WTC11 (cell line): Measurements from ENCODE around the gene TAC3.

ENCODE experiments used
- CTCF ChIP-seq: fragments of 200-600 bp; IDR thresholded peaks from 2 replicates; pipeline ENCODE4 v1.8.0; 2022; ENCODE audit warnings: antibody characterized with exemption
- FOXK1 ChIP-seq: sonication (generic); formaldehyde crosslinking; IDR thresholded peaks from 2 replicates; pipeline ENCODE4 v1.8.0; 2022; ENCODE audit warnings: mild to moderate bottlenecking, moderate library complexity, missing genetic modification reagents
- HMGA2 ChIP-seq: fragments of 250-450 bp; sonication (Bioruptor Pico); IDR thresholded peaks from 2 replicates; pipeline ENCODE4 v1.4.0; 2021; ENCODE audit warnings: mild to moderate bottlenecking, moderate library complexity
- JUN ChIP-seq: sonication (generic); formaldehyde crosslinking; IDR thresholded peaks from 2 replicates; pipeline ENCODE4 v1.8.0; 2023; ENCODE audit warnings: mild to moderate bottlenecking, missing genetic modification reagents
- KAT7 ChIP-seq: sonication (generic); formaldehyde crosslinking; IDR thresholded peaks from 2 replicates; pipeline ENCODE4 v1.8.1; 2023; ENCODE audit warnings: missing genetic modification reagents, mild to moderate bottlenecking, borderline replicate concordance
- MXD4 ChIP-seq: fragments of 250-450 bp; sonication (Bioruptor Pico); IDR thresholded peaks from 2 replicates; pipeline ENCODE4 v1.8.0; 2021; ENCODE audit warnings: mild to moderate bottlenecking, moderate library complexity, borderline replicate concordance
- NFE2L1 ChIP-seq: sonication (generic); formaldehyde crosslinking; IDR thresholded peaks from 2 replicates; pipeline ENCODE4 v1.8.1; 2023; ENCODE audit warnings: missing genetic modification reagents
- NR3C1 ChIP-seq: sonication (generic); formaldehyde crosslinking; conservative IDR thresholded peaks from 2 replicates; pipeline ENCODE4 v1.8.1; 2023; ENCODE audit warnings: low read depth, mild to moderate bottlenecking, missing genetic modification reagents
- PRDM15 ChIP-seq: sonication (generic); formaldehyde crosslinking; IDR thresholded peaks from 2 replicates; pipeline ENCODE4 v1.8.0; 2022; ENCODE audit warnings: missing genetic modification reagents
- TEAD4 ChIP-seq: sonication (generic); formaldehyde crosslinking; IDR thresholded peaks from 2 replicates; pipeline ENCODE4 v1.8.0; 2022; ENCODE audit warnings: mild to moderate bottlenecking, missing genetic modification reagents
- TP53 ChIP-seq: sonication (generic); formaldehyde crosslinking; IDR thresholded peaks from 2 replicates; pipeline ENCODE4 v1.8.1; 2023; ENCODE audit warnings: mild to moderate bottlenecking, missing genetic modification reagents
- ZNF512 ChIP-seq: sonication (generic); formaldehyde crosslinking; IDR thresholded peaks from 2 replicates; pipeline ENCODE4 v1.8.1; 2022; ENCODE audit warnings: missing genetic modification reagents, borderline replicate concordance
- TF ChIP-seq, protein P1 (sequence below): sonication (generic); formaldehyde crosslinking; IDR thresholded peaks from 2 replicates; pipeline ENCODE4 v1.8.0; 2022; ENCODE audit warnings: mild to moderate bottlenecking, missing genetic modification reagents

DNA sequence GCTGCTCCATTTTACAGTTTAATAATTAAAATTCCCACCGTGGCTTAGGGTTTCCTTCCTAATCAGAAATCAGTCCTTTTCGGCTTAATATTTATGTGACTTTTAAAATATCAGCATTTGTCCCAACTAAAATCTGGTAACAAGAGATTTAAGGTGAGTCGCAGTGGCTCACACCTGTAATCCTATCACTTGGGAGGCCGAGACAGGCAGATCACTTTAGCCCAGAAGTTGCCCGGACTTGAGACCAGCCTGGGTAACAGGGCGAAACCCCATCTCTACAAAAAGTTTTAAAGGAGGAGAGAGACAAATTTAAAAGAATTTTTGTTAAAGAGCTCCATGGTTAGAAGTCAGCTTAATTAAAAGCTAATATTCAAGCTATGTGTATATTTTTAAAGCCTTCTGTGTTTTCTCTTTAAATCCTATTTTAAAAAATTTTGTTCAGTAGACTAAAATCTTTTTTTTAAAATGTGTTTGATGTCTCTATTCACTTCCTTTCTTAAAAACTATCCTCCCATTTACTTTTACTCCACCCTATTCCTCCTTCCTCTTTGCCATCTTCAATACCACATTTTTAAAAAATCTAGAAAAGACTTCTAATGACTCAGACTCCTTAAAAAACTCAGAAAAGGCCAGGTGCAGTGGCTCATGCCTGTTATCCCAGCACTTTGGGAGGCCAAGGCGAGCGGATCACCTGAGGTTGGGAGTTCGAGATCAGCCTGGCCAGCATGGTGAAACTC is 3.8 kb upstream of the TAC3 start:
- TF ChIP-seq TP53 (CRISPR knock-in tag) (no peak), CTCF (no peak), NFE2L1 (CRISPR knock-in tag) (no peak), JUN (CRISPR knock-in tag) (no peak), NR3C1 (CRISPR knock-in tag) (no peak), MXD4 (CRISPR knock-in tag) (no peak), FOXK1 (CRISPR knock-in tag) (no peak), KAT7 (CRISPR knock-in tag) (no peak), HMGA2 (CRISPR knock-in tag) (no peak), TEAD4 (no peak), PRDM15 (CRISPR knock-in tag) (no peak), ZNF512 (CRISPR knock-in tag) (no peak)
- TF ChIP-seq, protein P1, sequence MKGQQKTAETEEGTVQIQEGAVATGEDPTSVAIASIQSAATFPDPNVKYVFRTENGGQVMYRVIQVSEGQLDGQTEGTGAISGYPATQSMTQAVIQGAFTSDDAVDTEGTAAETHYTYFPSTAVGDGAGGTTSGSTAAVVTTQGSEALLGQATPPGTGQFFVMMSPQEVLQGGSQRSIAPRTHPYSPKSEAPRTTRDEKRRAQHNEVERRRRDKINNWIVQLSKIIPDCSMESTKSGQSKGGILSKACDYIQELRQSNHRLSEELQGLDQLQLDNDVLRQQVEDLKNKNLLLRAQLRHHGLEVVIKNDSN (CRISPR knock-in tag), result no peak
